LoVo (cell line): Measurements from ENCODE around the gene TCTN3.
A peak's percentile ranks its signal among the peaks of the same experiment; 100 is the strongest.
"Not testable (repeated sequence)": the region's sequence is repeated elsewhere in the genome, so short reads cannot be mapped to it uniquely, and the experiment has no call there.

Experiments used
- DNase-seq: peaks from one replicate; pipeline ENCODE4 v3.0.0-alpha.2; 2016; ENCODE audit warnings: low spot score

The TCTN3 gene

DNA sequence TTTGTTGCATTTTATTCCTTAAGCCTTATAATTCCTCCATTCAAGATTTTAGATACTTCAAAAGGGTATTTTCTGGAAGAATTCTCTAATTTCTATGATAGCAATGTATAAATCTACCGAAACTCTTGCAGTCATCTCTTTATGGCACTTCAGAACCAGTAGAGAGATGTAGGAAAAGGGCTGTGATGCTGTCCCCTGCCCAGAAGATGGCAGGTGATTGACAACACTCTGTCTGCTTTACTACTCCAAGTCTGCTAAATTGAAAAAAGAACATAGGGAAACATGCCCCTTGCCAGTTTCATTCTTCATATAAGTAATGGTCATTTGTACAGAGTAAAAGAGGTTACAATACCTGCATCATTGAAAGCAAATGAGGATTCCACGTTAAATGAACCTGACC lies 5.1 kb downstream of the TCTN3 start:
- DNase-seq, result no peak

DNA sequence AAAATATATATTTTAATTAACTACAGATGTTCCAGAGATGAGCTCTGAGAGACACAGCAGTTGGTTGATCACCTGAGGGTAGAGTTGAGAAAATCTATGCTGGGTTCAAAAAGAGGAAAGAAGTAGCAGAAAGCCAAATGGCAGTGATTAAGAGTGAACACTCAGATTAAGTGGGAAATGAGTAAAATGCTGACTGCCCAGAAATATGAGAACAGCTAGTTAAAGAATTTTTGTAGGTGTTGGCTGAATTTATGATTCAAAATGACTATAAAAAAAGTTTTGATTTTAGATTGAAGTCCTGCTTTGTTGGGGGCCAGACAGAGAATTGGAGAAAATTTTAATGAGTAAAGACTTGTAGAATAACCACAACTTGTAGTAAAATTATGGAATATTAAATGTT lies 9.8 kb downstream of the TCTN3 start:
- DNase-seq, result no peak

DNA sequence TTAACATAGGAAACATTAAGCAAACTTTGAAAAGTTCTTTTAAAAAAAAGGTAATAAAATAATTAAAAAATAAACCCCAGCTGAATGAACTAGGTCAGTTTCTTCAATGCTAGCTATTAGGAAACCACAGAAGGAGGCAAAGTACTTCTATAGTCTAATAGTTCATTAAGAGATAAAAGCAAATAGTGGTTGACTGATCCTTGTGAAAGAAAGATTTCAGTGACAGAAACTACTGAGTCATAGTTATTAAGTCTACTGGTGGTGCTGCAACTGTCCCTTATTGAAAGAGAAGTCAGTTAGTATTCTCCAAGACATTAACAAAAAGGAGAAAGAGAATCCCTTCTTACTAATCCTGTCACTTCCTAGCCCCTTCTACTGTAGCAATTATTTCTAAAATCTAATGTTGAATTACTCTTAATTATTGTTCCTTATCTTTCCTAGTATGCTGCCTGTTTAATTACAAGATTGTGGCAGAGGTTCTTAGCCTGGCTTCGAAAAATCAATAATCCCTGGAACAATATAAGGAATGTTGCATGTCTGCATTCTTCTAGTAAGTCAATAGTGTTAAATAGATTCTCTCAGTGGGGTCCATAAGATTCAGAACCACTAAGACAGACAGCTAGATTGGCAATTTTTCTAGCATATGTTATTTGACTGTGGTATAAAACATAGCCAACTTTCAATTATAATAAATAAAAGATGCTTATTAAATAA lies 18.2 kb downstream of the TCTN3 start:
- no peak for DNase-seq

GRCh38 chr10:95674643-95675042 lies 19.1 kb downstream of the TCTN3 start:
- no peak for DNase-seq

- not testable (repeated sequence) for DNase-seq
Observed at GRCh38 chr10:95672641-95673040, 21.1 kb downstream of the TCTN3 start.

DNA sequence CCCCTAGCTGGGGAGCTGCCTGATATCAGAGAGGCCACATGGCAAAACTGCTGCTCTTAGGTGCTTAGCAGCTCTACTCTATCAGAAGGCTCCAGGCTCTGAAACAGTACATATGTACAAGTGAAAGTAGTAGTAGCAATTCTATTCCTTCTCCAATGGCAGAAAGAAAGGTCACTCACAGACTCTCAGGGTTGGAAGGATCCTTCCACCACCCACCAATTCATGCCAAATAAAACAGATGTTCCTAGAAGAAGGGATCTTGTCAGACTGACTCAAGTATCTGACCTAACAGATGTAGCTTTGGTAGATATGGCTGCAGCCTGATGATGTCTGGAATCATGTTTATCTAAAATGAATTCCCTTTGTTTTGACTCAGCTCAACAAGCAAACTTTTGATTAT lies 29.2 kb downstream of the TCTN3 start:
- no peak for DNase-seq

- DNase-seq, result no peak
Observed at GRCh38 chr10:95663496-95663895, 30.2 kb downstream of the TCTN3 start.

DNA sequence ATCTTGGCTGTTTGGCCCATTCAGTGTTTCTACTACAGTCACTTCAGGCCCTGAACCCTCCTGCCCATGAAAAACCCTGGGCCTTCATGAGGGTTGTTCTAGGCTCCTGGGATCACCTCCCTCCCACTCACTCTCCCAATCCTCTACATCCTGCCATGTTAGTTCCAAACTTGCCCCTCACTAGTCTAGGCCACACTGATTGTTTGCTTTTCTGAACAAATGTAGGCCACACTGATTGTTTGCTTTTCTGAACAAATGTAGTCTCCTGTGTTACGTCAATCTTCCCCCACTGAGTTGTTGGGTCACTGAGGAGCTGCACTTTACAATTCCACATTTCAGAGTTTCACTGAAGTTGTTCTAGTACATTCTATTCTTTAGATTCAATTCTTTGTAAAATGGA lies 31.9 kb downstream of the TCTN3 start:
- DNase-seq, result no peak

- DNase-seq, result no peak
Observed at GRCh38 chr10:95660283-95660682, 33.4 kb downstream of the TCTN3 start.

DNA sequence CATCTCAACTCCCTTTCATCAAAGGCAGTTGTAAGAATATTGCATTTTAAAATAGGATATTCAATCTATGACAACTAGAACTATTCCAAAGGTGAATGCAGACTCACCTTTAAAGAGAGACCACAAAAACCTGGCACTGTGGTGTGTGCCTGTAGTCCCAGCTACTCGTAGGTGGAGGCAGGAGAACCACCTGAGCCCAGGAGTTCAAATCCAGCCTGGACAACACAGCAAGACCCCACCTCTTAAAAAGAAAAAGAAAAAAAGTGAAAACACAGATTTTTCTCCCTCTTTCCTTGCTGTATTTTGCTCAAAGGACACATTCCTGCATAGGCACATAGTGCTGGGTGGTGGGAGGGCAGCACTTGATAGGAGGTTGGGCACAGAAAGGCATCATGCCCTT lies 36.5 kb downstream of the TCTN3 start:
- no peak for DNase-seq

DNA sequence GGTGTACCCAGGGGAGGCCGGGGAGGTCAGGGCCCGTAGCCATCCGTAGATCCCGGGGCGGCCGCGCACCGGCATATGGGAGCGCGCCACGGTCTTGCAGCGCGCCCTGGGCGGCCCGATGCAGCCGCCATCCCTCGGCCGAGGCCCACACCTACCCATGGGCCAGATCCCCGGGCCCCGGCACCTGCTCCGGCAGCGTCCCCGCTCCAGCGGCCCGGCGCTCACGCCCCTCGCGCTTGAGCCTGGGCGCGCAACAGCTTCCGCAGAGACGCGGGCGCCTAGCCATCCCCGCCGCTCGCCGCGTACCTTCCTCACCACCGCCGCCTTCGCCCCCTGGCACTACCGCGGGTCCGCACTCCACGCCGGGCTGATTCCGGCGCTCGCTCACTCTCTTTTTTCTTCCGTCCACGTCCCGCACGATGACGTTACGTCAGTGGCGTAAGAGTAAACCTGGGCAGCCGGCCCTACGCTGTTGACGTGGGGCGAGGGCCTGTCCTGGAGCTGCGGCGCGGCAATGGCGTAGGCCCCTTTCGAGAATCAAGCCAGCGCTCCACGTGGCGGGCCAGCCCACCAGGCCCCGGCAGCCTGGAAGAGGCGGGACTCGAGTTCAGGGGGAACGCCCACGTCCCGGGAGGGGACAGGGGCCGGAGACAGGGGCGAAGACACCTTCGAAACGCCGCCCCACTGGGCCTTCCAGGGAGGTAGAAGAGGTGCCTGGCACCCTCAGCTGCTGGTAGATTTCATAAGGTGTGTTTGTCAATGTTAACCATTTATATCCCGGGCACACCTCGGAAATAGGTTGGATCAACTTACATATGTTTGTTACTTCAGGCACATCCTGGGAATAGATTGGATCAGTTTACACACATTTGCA lies 37.2 kb downstream of the TCTN3 start, which contains the start of gene ALDH18A1:
ALDH18A1 (minus strand) TSS at position 421 of the 874 bp plus-strand sequence. CDS start 3,334 bp downstream, outside the sequence.
- peak; percentile 89 for DNase-seq

GRCh38 chr10:95655571-95656290 lies 38.0 kb downstream of the TCTN3 start:
- peak; percentile 11 for DNase-seq

GRCh38 chr10:95653895-95654294 lies 39.8 kb downstream of the TCTN3 start:
- no peak for DNase-seq

- no peak for DNase-seq
Observed at GRCh38 chr10:95651346-95652060, 42.2 kb downstream of the TCTN3 start.

GRCh38 chr10:95650232-95650631 lies 43.5 kb downstream of the TCTN3 start:
- no peak for DNase-seq

- no peak for DNase-seq
Observed at GRCh38 chr10:95648138-95648537, 45.6 kb downstream of the TCTN3 start.

DNA sequence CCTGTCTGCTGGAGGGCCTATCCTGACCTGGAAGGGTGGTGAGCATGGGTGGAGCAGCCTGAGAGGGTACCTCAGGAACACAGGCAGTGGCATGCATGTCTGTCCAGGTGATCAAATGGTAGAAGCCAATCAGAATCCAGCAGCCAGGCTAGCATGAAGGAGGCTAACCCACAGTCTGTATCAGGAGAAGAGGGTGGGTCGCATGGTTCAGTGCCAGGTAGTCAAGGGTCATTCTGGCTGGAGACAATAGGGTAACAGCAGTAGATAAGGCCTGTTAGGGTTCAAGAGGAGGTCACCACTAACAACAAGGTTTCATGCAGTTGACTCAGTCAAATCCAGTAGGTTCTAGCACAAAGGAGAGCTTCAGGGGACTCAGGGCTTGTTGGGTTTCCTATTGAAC lies 47.6 kb downstream of the TCTN3 start:
- no peak for DNase-seq

- no peak for DNase-seq
Observed at GRCh38 chr10:95644901-95645300, 48.8 kb downstream of the TCTN3 start.

GRCh38 chr10:95640891-95641315 lies 52.8 kb downstream of the TCTN3 start:
- DNase-seq, result no peak

DNA sequence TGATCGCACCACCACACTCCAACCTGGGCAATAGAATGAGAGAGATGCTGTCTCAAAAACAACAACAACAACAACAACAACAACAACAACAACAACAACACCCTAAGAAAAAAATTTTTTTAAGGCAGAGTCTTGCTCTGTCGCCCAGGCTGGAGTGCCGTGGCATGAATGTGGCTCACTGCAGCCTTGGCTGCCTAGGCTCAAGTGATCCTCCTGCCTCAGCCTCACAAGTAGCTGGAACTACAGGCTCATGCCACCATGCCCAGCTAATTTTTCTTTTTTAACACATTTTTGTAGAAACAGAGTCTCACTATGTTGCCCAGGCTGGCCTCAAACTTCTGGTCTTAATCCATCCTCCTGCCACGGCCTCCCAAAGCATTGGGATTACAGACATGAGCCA lies 55.8 kb downstream of the TCTN3 start:
- no peak for DNase-seq

- DNase-seq, result no peak
Observed at GRCh38 chr10:95637140-95637539, 56.6 kb downstream of the TCTN3 start.

GRCh38 chr10:95635319-95635733 lies 58.4 kb downstream of the TCTN3 start:
- no peak for DNase-seq
